A549 (cell line): Measurements from ENCODE around the gene PUM2. TPM values are rescaled to one million over a fixed set of nuclear protein-coding genes. Genes with fewer than 3 reads are reported as not detected.

Experiments used
- ATAC-seq, 2 experiments: fragments of 200-7000 bp in 1 of 2; fragments of >200 bp in 1 of 2; cut with Nextera tagmentation in 1 of 2; cut with Tn5 transposase in 1 of 2; 3 replicates each; pipeline versions ENCODE4 v1.8.0 to v1.9.1; 2018 to 2020; ENCODE audit warnings: mild to moderate bottlenecking in 1 of 2, moderate library complexity in 1 of 2
- CTCF ChIA-PET: fragments of 300-600 bp; sonication (Branson Sonifier 250); formaldehyde crosslinking; extraction: SDS; loops from one replicate; lab custom pipeline; 2021; ENCODE audit warnings: antibody characterized with exemption, inconsistent platforms; lab: Yijun Ruan, JAX
- POLR2A ChIA-PET: fragments of 350-600 bp; formaldehyde crosslinking; extraction: SDS; loops from one replicate; lab custom pipeline; 2021; ENCODE audit warnings: antibody characterized with exemption, inconsistent platforms; lab: Yijun Ruan, JAX
- DNase-seq, 2 experiments: peaks; one replicate each; pipeline versions ENCODE4 v3.0.0 to v3.0.0-alpha.2; 2011 to 2016; ENCODE audit warnings: low read depth in 1 of 2, low spot score in 1 of 2
- FAIRE-seq: peaks from 2 replicates; lab custom pipeline; 2011; peaks lifted over from hg19 to GRCh38; lab: Jason Lieb, UNC
- H3K27ac ChIP-seq, 2 experiments: fragments of >200 bp; sonication (Bioruptor Twin); formaldehyde crosslinking; 3 replicates each; pipeline ENCODE4 v1.5.1; 2016 to 2017
- H3K4me1 ChIP-seq: fragments of >200 bp; sonication (Bioruptor Twin); formaldehyde crosslinking; 3 replicates; pipeline ENCODE4 v1.6.1; 2016
- H3K4me2 ChIP-seq: fragments of >200 bp; sonication (Bioruptor Twin); formaldehyde crosslinking; 3 replicates; pipeline ENCODE4 v1.6.1; 2016
- H3K4me3 ChIP-seq: fragments of >200 bp; sonication (Bioruptor Twin); formaldehyde crosslinking; 3 replicates; pipeline ENCODE4 v1.5.1; 2016
- H3K9me3 ChIP-seq: fragments of >200 bp; sonication (Bioruptor Twin); formaldehyde crosslinking; 3 replicates; pipeline ENCODE4 v1.6.1; 2016
- CBX8 ChIP-seq: fragments of 200-600 bp; sonication (generic); IDR thresholded peaks from 2 replicates; pipeline ENCODE4 v1.6.1; 2016
- CHD2 ChIP-seq: fragments of 150-350 bp; IDR thresholded peaks from 2 replicates; pipeline ENCODE4 v1.6.1; 2014; ENCODE audit warnings: low read length; ENCODE audit not compliant: partially characterized antibody
- CHD4 ChIP-seq: fragments of 200-600 bp; sonication (generic); IDR thresholded peaks from 2 replicates; pipeline ENCODE4 v1.6.1; 2016; ENCODE audit warnings: antibody characterized with exemption, mild to moderate bottlenecking, borderline replicate concordance
- EHMT2 ChIP-seq: fragments of 200-600 bp; sonication (generic); IDR thresholded peaks from 2 replicates; pipeline ENCODE4 v1.6.1; 2016; ENCODE audit warnings: antibody characterized with exemption, low read depth, mild to moderate bottlenecking, moderate library complexity
- EP300 ChIP-seq, 2 experiments: fragments of >200 bp; sonication (Bioruptor Twin); formaldehyde crosslinking; IDR thresholded peaks; 2 replicates in 1 of 2; 3 replicates in 1 of 2; pipeline ENCODE4 v1.6.1; 2016 to 2017
- FOXS1 ChIP-seq: fragments of 250-450 bp; sonication (Bioruptor Pico); IDR thresholded peaks from 2 replicates; pipeline ENCODE4 v1.5.0; 2020; ENCODE audit warnings: mild to moderate bottlenecking, moderate library complexity
- GATA3 ChIP-seq: IDR thresholded peaks from 2 replicates; pipeline ENCODE4 v1.6.1; 2012; ENCODE audit warnings: borderline replicate concordance
- HDAC2 ChIP-seq: fragments of 200-600 bp; sonication (generic); IDR thresholded peaks from 2 replicates; pipeline ENCODE4 v1.6.1; 2016
- HOXB5 ChIP-seq: fragments of 250-450 bp; sonication (Bioruptor Pico); IDR thresholded peaks from 2 replicates; pipeline ENCODE4 v1.5.0; 2020; ENCODE audit warnings: mild to moderate bottlenecking, moderate library complexity
- JUN ChIP-seq, 2 experiments: fragments of >200 bp; sonication (Bioruptor Twin); formaldehyde crosslinking; IDR thresholded peaks; 2 replicates in 1 of 2; 3 replicates in 1 of 2; pipeline ENCODE4 v1.6.1; 2016 to 2017
- KDM1A ChIP-seq: fragments of 200-600 bp; sonication (generic); IDR thresholded peaks from 2 replicates; pipeline ENCODE4 v1.6.1; 2016; ENCODE audit warnings: low read depth, mild to moderate bottlenecking
- MAZ ChIP-seq: fragments of 150-350 bp; IDR thresholded peaks from 2 replicates; pipeline ENCODE4 v1.6.1; 2014; ENCODE audit warnings: antibody characterized with exemption, low read depth, low read length, borderline replicate concordance
- POLR2A ChIP-seq: IDR thresholded peaks from 2 replicates; pipeline ENCODE4 v1.6.1; 2012; ENCODE audit warnings: mild to moderate bottlenecking, low read length
- RARB ChIP-seq: fragments of 250-450 bp; sonication (Bioruptor Pico); IDR thresholded peaks from 2 replicates; pipeline ENCODE4 v1.8.0; 2021; ENCODE audit warnings: mild to moderate bottlenecking, moderate library complexity
- RCOR1 ChIP-seq: fragments of 150-350 bp; IDR thresholded peaks from 2 replicates; pipeline ENCODE4 v1.6.1; 2014; ENCODE audit warnings: antibody characterized with exemption, low read length, low read depth
- RNF2 ChIP-seq: fragments of 200-600 bp; sonication (generic); IDR thresholded peaks from 2 replicates; pipeline ENCODE4 v1.6.1; 2016; ENCODE audit warnings: low read depth, mild to moderate bottlenecking, antibody characterized with exemption, moderate library complexity, borderline replicate concordance
- SREBF2 ChIP-seq: fragments of 450-650 bp; IDR thresholded peaks from 2 replicates; pipeline ENCODE4 v1.6.1; 2014; ENCODE audit warnings: mild to moderate bottlenecking, moderate library complexity
- TFCP2L1 ChIP-seq: fragments of 250-450 bp; sonication (Bioruptor Pico); IDR thresholded peaks from 2 replicates; pipeline ENCODE4 v1.5.0; 2021; ENCODE audit warnings: mild to moderate bottlenecking
- ZC3H11A ChIP-seq: fragments of 450-650 bp; IDR thresholded peaks from 2 replicates; pipeline ENCODE4 v1.6.1; 2014; ENCODE audit warnings: antibody characterized with exemption, mild to moderate bottlenecking
- ZFP36 ChIP-seq: fragments of 450-650 bp; IDR thresholded peaks from 2 replicates; pipeline ENCODE4 v1.6.1; 2014; ENCODE audit warnings: borderline replicate concordance; ENCODE audit not compliant: partially characterized antibody
- WGBS: methylation state at CpG from one replicate; pipeline ENCODE4 v1.1.6; 2017; ENCODE audit errors: missing lambda C conversion rate; 5-methylcytosine and 5-hydroxymethylcytosine counted together
- polyA plus RNA-seq, 4 experiments: library from polyadenylated mRNA; depleted of rRNA in 3 of 4; stranded (reverse); fragments of >200 nt; fragmentation: RNase III in 1 of 4; extraction: RNeasy Plus Mini Kit Qiagen cat#74134 plus additional on column Dnase treatment in 1 of 4; gene quantifications; 2 replicates in 3 of 4; 3 replicates in 1 of 4; pipeline ENCODE4 v1.2.3, GENCODE V29; 2011 to 2017
- TF ChIP-seq, protein P1 (sequence below): fragments of 200-600 bp; sonication (generic); IDR thresholded peaks from 2 replicates; pipeline ENCODE4 v1.6.1; 2016; ENCODE audit warnings: antibody characterized with exemption, mild to moderate bottlenecking, moderate library complexity
- TF ChIP-seq, protein P2 (sequence below): fragments of >200 bp; sonication (Bioruptor Twin); formaldehyde crosslinking; IDR thresholded peaks from 3 replicates; pipeline ENCODE4 v1.5.1; 2016
- TF ChIP-seq, protein P3 (sequence below): IDR thresholded peaks from 2 replicates; pipeline ENCODE4 v1.6.1; 2012
- TF ChIP-seq, protein P4 (sequence below): fragments of >200 bp; sonication (Bioruptor Twin); formaldehyde crosslinking; IDR thresholded peaks from 3 replicates; pipeline ENCODE4 v1.6.1; 2016

The PUM2 gene
- polyA plus RNA-seq, 2 of the 4 experiments (the other 2 are of a cell fraction) = 44.6 to 94.2 TPM

DNA sequence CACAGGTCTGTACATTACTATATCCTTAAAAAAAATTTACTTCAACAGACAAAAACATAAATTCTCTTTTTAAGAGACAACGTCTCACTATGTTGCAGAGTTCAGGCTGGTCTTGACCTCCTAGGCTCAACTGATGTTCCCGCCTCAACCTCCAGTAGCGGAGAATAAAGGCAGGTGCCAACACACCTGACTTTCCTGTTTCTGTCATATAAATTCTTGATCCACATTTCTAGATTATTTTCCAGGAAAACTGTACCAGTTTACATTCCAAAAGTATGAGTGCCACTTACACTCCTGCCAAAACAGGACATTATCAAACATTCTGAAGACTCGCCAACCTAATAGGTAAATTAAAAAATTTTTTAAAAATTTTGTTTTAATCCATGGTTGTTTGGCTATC lies 48.6 kb downstream of the PUM2 start:
- no peak overlapping the region for H3K27ac ChIP-seq
- ChIA-PET POLR2A (no interaction called here), CTCF (interaction anchor here (0.7 to 4.1 kb wide), 2 partner anchors 11 to 24 kb away, joined by 3 to 16 read pairs; no protein-coding TSS in a partner anchor)
- WGBS = 93% methylated on average over 4 of the region's 4 CpGs
- no peak for DNase-seq
- FAIRE-seq = no peak
- H3K9me3 ChIP-seq = no peaks in the 10 kb centered on the region
- no peak overlapping the region for H3K4me2 ChIP-seq
- TF ChIP-seq, protein P1, sequence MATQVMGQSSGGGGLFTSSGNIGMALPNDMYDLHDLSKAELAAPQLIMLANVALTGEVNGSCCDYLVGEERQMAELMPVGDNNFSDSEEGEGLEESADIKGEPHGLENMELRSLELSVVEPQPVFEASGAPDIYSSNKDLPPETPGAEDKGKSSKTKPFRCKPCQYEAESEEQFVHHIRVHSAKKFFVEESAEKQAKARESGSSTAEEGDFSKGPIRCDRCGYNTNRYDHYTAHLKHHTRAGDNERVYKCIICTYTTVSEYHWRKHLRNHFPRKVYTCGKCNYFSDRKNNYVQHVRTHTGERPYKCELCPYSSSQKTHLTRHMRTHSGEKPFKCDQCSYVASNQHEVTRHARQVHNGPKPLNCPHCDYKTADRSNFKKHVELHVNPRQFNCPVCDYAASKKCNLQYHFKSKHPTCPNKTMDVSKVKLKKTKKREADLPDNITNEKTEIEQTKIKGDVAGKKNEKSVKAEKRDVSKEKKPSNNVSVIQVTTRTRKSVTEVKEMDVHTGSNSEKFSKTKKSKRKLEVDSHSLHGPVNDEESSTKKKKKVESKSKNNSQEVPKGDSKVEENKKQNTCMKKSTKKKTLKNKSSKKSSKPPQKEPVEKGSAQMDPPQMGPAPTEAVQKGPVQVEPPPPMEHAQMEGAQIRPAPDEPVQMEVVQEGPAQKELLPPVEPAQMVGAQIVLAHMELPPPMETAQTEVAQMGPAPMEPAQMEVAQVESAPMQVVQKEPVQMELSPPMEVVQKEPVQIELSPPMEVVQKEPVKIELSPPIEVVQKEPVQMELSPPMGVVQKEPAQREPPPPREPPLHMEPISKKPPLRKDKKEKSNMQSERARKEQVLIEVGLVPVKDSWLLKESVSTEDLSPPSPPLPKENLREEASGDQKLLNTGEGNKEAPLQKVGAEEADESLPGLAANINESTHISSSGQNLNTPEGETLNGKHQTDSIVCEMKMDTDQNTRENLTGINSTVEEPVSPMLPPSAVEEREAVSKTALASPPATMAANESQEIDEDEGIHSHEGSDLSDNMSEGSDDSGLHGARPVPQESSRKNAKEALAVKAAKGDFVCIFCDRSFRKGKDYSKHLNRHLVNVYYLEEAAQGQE = no peak
- TF ChIP-seq ZC3H11A (no peak), CHD2 (no peak), EHMT2 (no peak), POLR2A (no peak), EP300 (IDR thresholded peaks at IDR 0.05) (no peak), GATA3 (no peak), FOXS1 (CRISPR knock-in tag) (no peak), HDAC2 (no peak), CHD4 (no peak), CBX8 (no peak), RNF2 (no peak), KDM1A (no peak)
- TF ChIP-seq, protein P2, sequence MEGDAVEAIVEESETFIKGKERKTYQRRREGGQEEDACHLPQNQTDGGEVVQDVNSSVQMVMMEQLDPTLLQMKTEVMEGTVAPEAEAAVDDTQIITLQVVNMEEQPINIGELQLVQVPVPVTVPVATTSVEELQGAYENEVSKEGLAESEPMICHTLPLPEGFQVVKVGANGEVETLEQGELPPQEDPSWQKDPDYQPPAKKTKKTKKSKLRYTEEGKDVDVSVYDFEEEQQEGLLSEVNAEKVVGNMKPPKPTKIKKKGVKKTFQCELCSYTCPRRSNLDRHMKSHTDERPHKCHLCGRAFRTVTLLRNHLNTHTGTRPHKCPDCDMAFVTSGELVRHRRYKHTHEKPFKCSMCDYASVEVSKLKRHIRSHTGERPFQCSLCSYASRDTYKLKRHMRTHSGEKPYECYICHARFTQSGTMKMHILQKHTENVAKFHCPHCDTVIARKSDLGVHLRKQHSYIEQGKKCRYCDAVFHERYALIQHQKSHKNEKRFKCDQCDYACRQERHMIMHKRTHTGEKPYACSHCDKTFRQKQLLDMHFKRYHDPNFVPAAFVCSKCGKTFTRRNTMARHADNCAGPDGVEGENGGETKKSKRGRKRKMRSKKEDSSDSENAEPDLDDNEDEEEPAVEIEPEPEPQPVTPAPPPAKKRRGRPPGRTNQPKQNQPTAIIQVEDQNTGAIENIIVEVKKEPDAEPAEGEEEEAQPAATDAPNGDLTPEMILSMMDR = no peak
- TF ChIP-seq, all 56 proteins: peak for 0
- no peaks in the 10 kb centered on the region for H3K4me1 ChIP-seq
- H3K4me3 ChIP-seq = no peak overlapping the region
- ATAC-seq = no peak

DNA sequence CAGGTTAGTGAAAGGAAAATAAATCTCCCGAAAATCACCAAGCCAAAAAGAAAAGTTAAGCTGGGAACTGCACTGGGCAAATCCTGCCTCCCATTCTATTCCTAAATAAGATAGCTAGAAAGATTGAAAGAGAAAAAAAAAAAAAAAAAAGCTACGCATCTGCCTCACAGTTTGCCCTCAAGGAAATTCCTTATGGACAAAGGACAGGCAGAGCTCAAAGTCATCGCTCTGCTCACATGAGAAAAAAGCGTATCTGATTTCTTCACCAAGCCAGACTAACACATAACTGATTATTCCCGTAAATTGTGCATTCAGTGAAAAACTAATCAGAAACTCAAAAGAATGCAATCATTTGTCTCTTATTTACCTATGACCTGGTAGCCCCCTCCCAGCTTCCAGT lies 50.0 kb downstream of the PUM2 start:
- ATAC-seq (no peak), DNase-seq (no peak), FAIRE-seq (no peak)
- Histone ChIP-seq H3K9me3 (no peaks in the 10 kb centered on the region), H3K4me3 (no peak overlapping the region), H3K4me1 (no peaks in the 10 kb centered on the region)
- CTCF ChIA-PET = interaction anchor here (0.8 to 4.1 kb wide), 4 partner anchors 9 to 49 kb away, joined by 3 to 16 read pairs (median 8); no protein-coding TSS in a partner anchor
- WGBS = 91% methylated on average over 5 of the region's 5 CpGs
- TF ChIP-seq ZFP36 = no peak
- TF ChIP-seq RARB = no peak
- no peak for TF ChIP-seq HDAC2
- TF ChIP-seq, protein P3, sequence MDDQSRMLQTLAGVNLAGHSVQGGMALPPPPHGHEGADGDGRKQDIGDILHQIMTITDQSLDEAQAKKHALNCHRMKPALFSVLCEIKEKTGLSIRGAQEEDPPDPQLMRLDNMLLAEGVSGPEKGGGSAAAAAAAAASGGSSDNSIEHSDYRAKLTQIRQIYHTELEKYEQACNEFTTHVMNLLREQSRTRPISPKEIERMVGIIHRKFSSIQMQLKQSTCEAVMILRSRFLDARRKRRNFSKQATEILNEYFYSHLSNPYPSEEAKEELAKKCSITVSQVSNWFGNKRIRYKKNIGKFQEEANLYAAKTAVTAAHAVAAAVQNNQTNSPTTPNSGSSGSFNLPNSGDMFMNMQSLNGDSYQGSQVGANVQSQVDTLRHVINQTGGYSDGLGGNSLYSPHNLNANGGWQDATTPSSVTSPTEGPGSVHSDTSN = no peak
- no peak for TF ChIP-seq TFCP2L1
- TF ChIP-seq, protein P1 = no peak
- TF ChIP-seq RNF2 = no peak
- no peak for TF ChIP-seq RCOR1
- TF ChIP-seq, protein P4, sequence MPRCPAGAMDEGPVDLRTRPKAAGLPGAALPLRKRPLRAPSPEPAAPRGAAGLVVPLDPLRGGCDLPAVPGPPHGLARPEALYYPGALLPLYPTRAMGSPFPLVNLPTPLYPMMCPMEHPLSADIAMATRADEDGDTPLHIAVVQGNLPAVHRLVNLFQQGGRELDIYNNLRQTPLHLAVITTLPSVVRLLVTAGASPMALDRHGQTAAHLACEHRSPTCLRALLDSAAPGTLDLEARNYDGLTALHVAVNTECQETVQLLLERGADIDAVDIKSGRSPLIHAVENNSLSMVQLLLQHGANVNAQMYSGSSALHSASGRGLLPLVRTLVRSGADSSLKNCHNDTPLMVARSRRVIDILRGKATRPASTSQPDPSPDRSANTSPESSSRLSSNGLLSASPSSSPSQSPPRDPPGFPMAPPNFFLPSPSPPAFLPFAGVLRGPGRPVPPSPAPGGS = no peak
- no peak for TF ChIP-seq HOXB5 (CRISPR knock-in tag)
- no peak for TF ChIP-seq SREBF2
- TF ChIP-seq MAZ = no peak
- TF ChIP-seq JUN (IDR thresholded peaks at IDR 0.05) = no peak
- TF ChIP-seq, all 56 proteins: peak for 0
- POLR2A ChIA-PET = interaction anchor here (0.6 kb wide), 1 partner anchor 13 kb away, joined by 9 read pairs; no protein-coding TSS in a partner anchor
- H3K27ac ChIP-seq = no peak overlapping the region
- H3K4me2 ChIP-seq = no peak overlapping the region
